K562 (cell line): ENCODE data around the gene MPZL1. TPM values are rescaled to one million over a fixed set of nuclear protein-coding genes. Genes with fewer than 3 reads are reported as not detected.
A peak's percentile ranks its signal among the peaks of the same experiment; 100 is the strongest.

ENCODE experiments used
- ATF3 ChIP-seq, 2 experiments: fragments of 450-650 bp in 1 of 2; sonication (generic) in 1 of 2; formaldehyde crosslinking in 1 of 2; IDR thresholded peaks in 1 of 2; conservative IDR thresholded peaks in 1 of 2; 2 replicates each; pipeline versions ENCODE4 v1.6.1 to v1.8.1; 2016 to 2023; ENCODE audit warnings: mild to moderate bottlenecking in 2 of 2, moderate library complexity in 2 of 2, inconsistent platforms in 1 of 2, missing genetic modification reagents in 1 of 2
- BCOR ChIP-seq: fragments of 450-650 bp; IDR thresholded peaks from 2 replicates; pipeline ENCODE4 v1.6.1; 2016
- CBFA2T3 ChIP-seq: fragments of 450-650 bp; IDR thresholded peaks from 2 replicates; pipeline ENCODE4 v1.6.1; 2017
- CTBP1 ChIP-seq: fragments of 450-650 bp; IDR thresholded peaks from 2 replicates; pipeline ENCODE4 v1.6.1; 2016; ENCODE audit warnings: borderline replicate concordance
- E2F1 ChIP-seq: sonication (generic); formaldehyde crosslinking; IDR thresholded peaks from 2 replicates; pipeline ENCODE4 v1.8.1; 2023; ENCODE audit warnings: mild to moderate bottlenecking, missing genetic modification reagents, moderate library complexity
- ESRRA ChIP-seq: fragments of 450-650 bp; IDR thresholded peaks from 2 replicates; pipeline ENCODE4 v1.6.1; 2014; ENCODE audit warnings: low read depth, mild to moderate bottlenecking, moderate library complexity, borderline replicate concordance
- HINFP ChIP-seq: fragments of 450-650 bp; conservative IDR thresholded peaks from 2 replicates; pipeline ENCODE4 v1.6.1; 2016; ENCODE audit warnings: missing genetic modification characterization, low read depth, mild to moderate bottlenecking, control low read depth, missing compliant biosample characterization
- KDM2B ChIP-seq: fragments of 250-450 bp; sonication (Bioruptor Pico); IDR thresholded peaks from 2 replicates; pipeline ENCODE4 v1.8.0; 2021; ENCODE audit warnings: mild to moderate bottlenecking, moderate library complexity
- LARP7 ChIP-seq: fragments of 450-650 bp; IDR thresholded peaks from 2 replicates; pipeline ENCODE4 v1.6.1; 2016
- NFE2 ChIP-seq: IDR thresholded peaks from 2 replicates; pipeline ENCODE4 v1.6.1; 2014; ENCODE audit warnings: antibody characterized with exemption, low read depth
- SMAD3 ChIP-seq: fragments of 450-650 bp; formaldehyde crosslinking; conservative IDR thresholded peaks from 2 replicates; pipeline ENCODE4 v1.4.0; 2020; ENCODE audit warnings: mild to moderate bottlenecking
- SNIP1 ChIP-seq: fragments of 450-650 bp; IDR thresholded peaks from 2 replicates; pipeline ENCODE4 v1.7.1; 2017; ENCODE audit warnings: low read depth, mild to moderate bottlenecking
- ZBTB11 ChIP-seq, 3 experiments: fragments of 200-800 bp in 1 of 3; fragments of 250-450 bp in 1 of 3; fragments of 450-650 bp in 1 of 3; sonication (Bioruptor Pico) in 1 of 3; sonication (Bioruptor generic) in 1 of 3; formaldehyde crosslinking in 1 of 3; IDR thresholded peaks; 2 replicates each; pipeline versions ENCODE4 v1.6.1 to v1.8.0; 2016 to 2022; ENCODE audit warnings: mild to moderate bottlenecking in 2 of 3, missing genetic modification characterization in 2 of 3, missing compliant biosample characterization in 1 of 3, moderate library complexity in 1 of 3
- ZNF592 ChIP-seq: fragments of 450-650 bp; IDR thresholded peaks from 2 replicates; pipeline ENCODE4 v1.6.1; 2017; ENCODE audit warnings: antibody characterized with exemption, mild to moderate bottlenecking
- polyA plus RNA-seq, 8 experiments: library from polyadenylated mRNA; depleted of rRNA in 4 of 8; stranded (reverse) in 5 of 8; unstranded in 3 of 8; fragments of >200 nt; fragmentation: Nextera tagmentation in 2 of 8; fragmentation: Illumina TruSeq in 1 of 8; extraction: Ambion mirVana in 2 of 8; extraction: Trizol in 1 of 8; gene quantifications; 2 replicates each; pipeline versions ENCODE4 v1.2.1 to v1.2.3, GENCODE V29; 2011 to 2014; ENCODE audit warnings: inconsistent platforms in 1 of 8, missing spikeins in 1 of 8
- total RNA-seq, 7 experiments: library from RNA; depleted of rRNA in 6 of 7; stranded (reverse); fragments of >200 nt in 6 of 7; fragmentation: Illumina TruSeq in 2 of 7; extraction: Trizol in 2 of 7; gene quantifications; 2 replicates each; pipeline versions ENCODE4 v1.2.1 to v1.2.3, GENCODE V29; 2011 to 2021; ENCODE audit warnings: low replicate concordance in 1 of 7

The MPZL1 gene
- total and polyA plus RNA-seq, 9 of the 15 experiments (the other 6 are each of a cell fraction or from before 2014, with no cell fraction given), result 14.5 to 153 (median 66.5) TPM

- TF ChIP-seq E2F1 (CRISPR knock-in tag) (0 out of 2 replicates have a peak, but pooled peaks have one; percentile 22), CTBP1 (peak; percentile 39; the same call in 1 of the 2 replicates), ESRRA (peak; percentile 96), SNIP1 (no peak), CBFA2T3 (peak; percentile 45; the same call in 1 of the 2 replicates), ATF3 (IDR thresholded peaks at IDR 0.05) (no peak), ATF3 (CRISPR knock-in tag; conservative IDR thresholded peaks at IDR 0.05) (no peak), ZNF592 (peak; percentile 18; the same call in 1 of the 2 replicates), SMAD3 (CRISPR knock-in tag) (no peak), LARP7 (no peak), KDM2B (CRISPR knock-in tag) (no peak), ZBTB11 (CRISPR knock-in tag; IDR thresholded peaks at IDR 0.05) (no peak; a peak in 2 of 6 replicates), BCOR (no peak), HINFP (tag) (0 out of 2 replicates have a peak, but pooled peaks have one; percentile 21), NFE2 (peak; percentile 62)
Measured at GRCh38 chr1:167821969-167822685, 100.3 kb downstream of the MPZL1 start (continued).
